Omental fat pad (tissue), 4 donors: ENCODE measurements around the gene LEP. TPM values are rescaled to one million over a fixed set of nuclear protein-coding genes. Genes with fewer than 3 reads are reported as not detected.
"Not testable (repeated sequence)": the region's sequence is repeated elsewhere in the genome, so short reads cannot be mapped to it uniquely, and the experiment has no call there.

Experiments used
- ATAC-seq: fragments of 150-250 bp; one replicate; pipeline ENCODE4 v1.9.1; 2016; ENCODE audit warnings: mild to moderate bottlenecking, moderate library complexity; ENCODE audit not compliant: low FRiP score
- DNase-seq: peaks from one replicate; pipeline ENCODE4 v3.0.0-alpha.2; 2019; ENCODE audit warnings: low spot score
- CTCF ChIP-seq, 3 donors: fragments of 450-650 bp; IDR thresholded peaks; one replicate each; pipeline ENCODE4 v1.5.1; 2016 to 2017; ENCODE audit warnings: antibody characterized with exemption in 3 of 3, mild to moderate bottlenecking in 3 of 3, moderate library complexity in 2 of 3
- total RNA-seq, 4 donors: library from RNA; depleted of rRNA; stranded (reverse); fragments of >200 nt; gene quantifications; one replicate each; pipeline ENCODE4 v1.1.0, GENCODE V29; 2016

The LEP gene
- total RNA-seq, 4 donors from 2014 or later = 12.3 to 715 (median 292) TPM

GRCh38 chr7:128281605-128282380, 40.7 kb downstream of the LEP start:
- no peak for DNase-seq
- TF ChIP-seq CTCF (IDR thresholded peaks at IDR 0.05) = no peak
- no peak for ATAC-seq

- no peak for TF ChIP-seq CTCF (IDR thresholded peaks at IDR 0.05)
- ATAC-seq (no peak), DNase-seq (no peak)
Observed at GRCh38 chr7:128284102-128284501, 43.0 kb downstream of the LEP start.

GRCh38 chr7:128287556-128287955, 46.5 kb downstream of the LEP start:
- DNase-seq (no peak), ATAC-seq (no peak)
- no peak for TF ChIP-seq CTCF (IDR thresholded peaks at IDR 0.05)

- not testable (repeated sequence) for DNase-seq, ATAC-seq
Observed at GRCh38 chr7:128298004-128298403, 56.9 kb downstream of the LEP start.

GRCh38 chr7:128299109-128299607, 58.1 kb downstream of the LEP start:
- no peak for DNase-seq
- no peak for ATAC-seq
- TF ChIP-seq CTCF (IDR thresholded peaks at IDR 0.05) = no peak

GRCh38 chr7:128302139-128302538, 61.1 kb downstream of the LEP start:
- ATAC-seq = no peak
- no peak for DNase-seq
- TF ChIP-seq CTCF (IDR thresholded peaks at IDR 0.05) = no peak

GRCh38 chr7:128303133-128303532, 62.1 kb downstream of the LEP start:
- DNase-seq (no peak), ATAC-seq (no peak)
- TF ChIP-seq CTCF (IDR thresholded peaks at IDR 0.05) = no peak
